Activated T-helper 1 cell treated with Interleukin-2 at 50 U/mL for 16 hours (primary cell): ENCODE data around the gene XK.

ENCODE experiments used
- DNase-seq: peaks from one replicate; pipeline ENCODE4 v3.0.0-alpha.2; 2020; ENCODE audit warnings: low read depth

Gene XK

DNA sequence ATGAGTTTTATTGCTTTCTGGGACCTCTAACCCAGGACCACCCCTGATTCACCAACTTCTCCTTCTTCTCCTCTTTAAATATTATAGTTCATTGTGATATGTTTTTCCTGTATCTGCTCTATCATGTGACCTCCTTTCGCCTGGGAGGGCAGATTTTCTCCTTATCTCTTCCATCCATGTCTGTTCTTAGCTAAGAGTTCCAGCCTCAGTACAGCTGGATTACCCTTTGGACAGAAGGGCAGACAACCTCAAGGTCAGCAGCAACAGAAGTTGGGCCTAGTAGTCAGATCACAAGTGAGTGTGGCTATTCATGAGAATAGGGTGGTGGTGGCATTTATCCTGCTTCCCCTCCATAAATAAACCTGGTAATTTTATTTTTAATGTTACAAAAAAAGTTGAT is 5.7 kb upstream of the XK start:
- no peak for DNase-seq

DNA sequence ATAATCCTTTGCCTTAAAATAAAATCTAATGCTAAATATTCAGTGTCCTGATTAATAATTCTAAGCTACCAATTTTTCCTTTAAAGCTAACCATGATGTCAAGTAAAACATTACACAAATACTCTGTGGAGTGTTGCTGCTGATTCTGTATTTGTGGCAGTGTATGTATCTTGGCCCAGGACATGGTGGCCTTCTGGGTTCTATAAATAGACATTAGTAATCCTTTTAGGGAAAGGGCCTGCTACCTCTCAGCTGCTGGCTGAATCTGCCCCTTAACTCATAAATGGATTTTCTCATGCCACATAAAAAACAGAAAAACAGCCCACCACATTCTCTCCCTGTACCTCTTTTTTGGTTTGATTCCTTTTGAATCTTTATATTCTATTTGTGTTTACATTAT is 1.2 kb upstream of the XK start:
- DNase-seq: no peak

DNA sequence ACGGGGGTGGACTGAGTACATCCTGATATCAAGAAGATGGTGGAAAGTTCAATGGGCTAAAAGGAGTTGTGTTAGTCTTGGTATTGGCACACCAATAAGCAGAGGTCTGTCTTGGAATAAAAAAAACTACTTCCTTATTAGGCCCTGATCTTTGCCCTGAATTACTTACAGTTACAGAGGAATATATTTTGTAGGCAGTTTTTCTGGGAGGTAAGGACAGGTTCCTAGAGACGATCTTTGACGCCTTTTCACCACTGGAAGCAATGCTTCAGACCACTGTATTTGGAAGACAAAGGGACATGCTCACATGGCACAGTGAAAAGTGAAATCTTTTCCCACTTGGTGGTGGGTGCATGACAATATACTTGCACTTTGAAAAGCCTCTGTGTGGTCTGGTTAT is 618 bp upstream of the XK start:
- no peak for DNase-seq

DNA sequence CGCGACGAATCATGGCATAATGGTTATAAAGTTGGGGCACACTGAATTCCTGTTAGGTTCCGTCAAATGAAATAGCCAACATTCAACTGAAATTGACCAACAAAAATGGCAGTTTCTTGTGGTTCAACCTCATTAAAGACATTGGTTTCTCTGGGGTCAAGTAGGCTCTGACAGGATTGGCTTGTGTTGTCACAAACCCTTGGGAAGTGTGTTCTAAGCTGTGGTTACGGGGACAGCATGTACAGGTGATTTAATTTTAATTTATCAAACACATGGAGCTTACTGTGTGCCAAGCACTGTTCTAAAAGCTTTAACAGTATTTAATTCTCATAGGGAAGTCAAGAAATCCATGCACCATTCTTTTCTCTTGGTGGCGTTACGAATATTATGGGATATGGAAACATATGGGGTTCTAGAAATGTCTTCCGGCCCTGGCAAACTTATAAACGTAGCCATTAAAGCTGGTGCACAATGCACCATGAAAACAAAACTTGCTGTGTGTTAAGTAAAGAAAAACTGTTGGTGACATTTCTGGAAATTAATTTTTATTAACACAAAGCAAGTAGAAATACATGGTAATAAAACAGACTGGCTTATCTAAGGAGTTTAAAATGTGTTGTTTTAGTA is 891 bp downstream of the XK start:
- no peak for DNase-seq

DNA sequence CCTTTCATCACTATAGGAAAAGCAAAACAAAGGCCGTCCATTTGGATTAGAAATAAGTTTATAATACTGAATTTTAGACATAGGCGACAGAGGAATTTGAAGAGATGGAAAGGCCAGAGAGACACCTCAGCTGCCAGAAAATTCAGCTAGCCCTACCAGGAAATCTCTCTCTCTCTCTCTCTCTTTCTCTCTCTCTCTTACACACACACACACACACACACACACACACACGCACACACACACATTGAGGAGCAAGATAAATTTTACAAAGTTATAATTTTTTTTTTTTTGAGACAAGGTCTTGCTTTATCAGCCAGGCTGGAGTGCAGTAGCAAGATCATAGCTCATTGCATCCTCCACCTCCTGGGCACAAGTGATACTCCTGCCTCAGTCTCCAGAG is 1.4 kb downstream of the XK start:
- DNase-seq: no peak

DNA sequence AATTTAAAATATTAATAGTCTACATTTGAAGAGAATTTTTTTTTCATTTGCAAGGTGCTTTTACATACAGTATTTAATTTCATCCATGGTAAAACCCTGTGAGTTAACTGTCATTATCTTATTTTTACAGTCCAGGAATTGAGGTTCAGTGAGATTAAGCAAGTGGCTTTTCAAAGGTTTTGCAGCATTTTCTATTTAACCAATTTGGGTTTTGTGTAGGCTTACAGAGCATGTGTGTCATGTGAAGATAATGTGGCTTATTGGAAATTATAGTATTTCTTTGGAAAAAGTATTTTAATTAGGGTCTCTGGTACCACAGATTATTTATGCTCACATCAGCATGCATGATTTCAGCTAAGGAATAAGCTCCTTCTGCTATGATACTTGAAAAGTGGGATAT is 4.5 kb downstream of the XK start:
- no peak for DNase-seq

DNA sequence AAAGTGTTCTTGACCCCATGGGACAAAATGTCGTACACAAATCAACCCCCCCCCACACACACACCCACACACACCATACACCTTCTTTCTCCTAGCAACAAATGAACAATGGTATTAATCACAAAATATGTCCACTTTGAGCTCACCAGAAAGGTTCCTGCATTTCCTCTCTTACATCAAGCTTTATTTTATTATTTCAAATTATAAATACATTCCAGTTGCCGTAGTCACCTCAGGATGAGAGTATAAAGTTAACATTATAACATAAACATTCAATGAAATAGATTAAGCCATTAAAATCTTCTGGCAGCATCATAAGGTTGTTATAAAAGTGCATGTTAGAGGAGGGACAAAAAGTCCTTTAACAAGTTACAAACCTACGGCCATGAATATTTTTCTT is 7.3 kb downstream of the XK start:
- no peak for DNase-seq

DNA sequence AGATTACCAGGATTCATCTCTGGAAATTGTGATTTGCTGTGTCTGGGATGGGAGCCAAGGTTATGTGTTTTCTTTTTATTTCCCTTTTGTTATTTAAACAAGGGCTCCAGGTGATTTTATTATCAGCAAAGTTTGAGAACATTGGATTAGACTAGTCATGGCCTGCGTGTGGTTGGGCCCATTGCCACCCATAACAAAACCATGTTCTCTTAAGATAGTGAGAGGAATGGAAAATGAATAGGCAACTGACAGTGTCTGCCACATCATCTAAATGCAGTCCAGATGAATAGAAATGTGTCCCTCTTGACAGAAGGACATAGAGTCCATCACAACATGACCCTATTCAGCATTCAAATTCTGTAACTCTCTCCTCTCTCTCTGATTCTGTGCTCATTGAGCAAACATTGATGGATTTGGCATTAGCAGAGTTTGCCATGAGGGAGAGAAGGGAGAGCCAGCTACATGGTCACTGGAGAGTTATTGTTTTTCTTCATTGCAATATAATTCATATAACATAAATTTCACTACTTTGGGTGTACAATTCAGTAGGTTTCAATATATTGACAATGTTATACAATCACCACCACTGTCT is 11.7 kb downstream of the XK start:
- no peak for DNase-seq

DNA sequence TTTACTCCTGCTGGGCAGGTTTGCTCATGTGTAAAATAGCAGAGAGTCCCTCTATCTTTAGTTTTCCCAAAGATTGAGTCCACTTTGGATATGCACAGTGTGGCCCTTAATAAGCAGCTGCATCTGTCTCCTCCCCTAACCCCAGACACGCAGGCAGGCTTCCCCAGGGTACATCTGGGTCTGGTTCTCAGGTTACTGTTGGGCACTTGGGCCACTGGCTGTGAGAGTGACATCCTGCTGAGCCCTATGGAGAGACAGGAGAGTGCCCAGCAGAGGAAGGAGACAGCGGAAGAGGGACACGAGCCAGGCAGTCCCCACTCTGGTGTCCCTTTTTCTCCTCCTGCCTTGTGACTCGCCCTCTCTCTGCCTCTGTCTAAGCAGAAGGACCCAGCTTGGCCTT is 16.0 kb downstream of the XK start:
- no peak for DNase-seq

DNA sequence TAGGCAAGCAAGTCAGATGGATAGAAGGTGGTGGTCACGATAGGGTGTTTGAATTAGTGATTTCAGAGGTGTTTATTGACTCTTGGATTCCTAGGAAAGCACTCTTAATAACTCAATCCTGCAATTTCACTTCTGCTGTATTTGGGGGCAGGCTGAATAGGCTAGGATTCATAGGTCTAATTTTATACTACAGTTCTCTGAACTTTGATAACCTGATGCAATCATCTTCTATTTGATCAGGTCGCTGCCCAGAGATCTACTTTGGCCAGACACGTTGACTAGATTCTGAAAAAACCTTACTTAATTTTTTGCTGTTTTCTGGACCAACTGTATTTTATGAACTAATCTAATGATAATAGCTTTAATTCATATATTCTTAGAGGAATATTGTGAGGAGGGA is 26.4 kb downstream of the XK start:
- DNase-seq: no peak

DNA sequence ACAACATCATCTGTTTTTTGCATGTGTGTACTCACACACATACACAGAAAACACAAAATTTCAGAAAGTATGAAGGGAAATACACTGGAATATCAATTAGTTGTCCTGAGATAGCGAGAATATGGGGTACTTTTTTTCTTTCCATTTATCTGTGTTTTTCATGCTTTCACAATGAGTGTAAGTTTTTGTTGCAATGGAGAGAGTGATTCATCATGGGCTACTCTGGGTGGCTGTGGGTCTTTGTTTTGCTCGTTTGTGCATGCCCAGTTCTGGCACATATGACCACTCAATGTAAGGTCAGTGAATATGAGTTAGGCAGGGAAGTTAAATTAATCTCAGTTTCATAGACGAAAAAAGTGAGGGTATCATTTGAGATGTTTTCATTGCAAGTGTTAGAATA is 26.9 kb downstream of the XK start:
- no peak for DNase-seq

DNA sequence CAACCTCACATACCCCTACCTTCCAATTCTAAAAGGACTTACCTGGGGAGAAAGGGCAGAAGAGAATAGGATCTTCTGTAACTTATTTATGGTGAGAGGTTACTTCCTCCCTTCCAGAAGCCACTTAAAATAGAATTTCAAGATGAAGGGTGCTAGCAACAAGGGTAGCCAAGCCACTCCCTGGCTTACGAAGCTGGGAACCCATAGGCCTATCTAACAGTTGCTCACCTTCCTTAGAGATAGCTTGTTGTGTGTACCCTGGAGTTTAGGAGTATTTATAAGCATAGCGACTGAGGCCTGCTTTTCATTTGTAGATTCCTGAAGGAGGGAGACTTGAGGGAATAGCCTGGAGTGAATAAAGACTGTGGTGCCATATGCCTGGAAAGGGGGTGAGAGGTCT is 28.9 kb downstream of the XK start:
- DNase-seq: no peak

DNA sequence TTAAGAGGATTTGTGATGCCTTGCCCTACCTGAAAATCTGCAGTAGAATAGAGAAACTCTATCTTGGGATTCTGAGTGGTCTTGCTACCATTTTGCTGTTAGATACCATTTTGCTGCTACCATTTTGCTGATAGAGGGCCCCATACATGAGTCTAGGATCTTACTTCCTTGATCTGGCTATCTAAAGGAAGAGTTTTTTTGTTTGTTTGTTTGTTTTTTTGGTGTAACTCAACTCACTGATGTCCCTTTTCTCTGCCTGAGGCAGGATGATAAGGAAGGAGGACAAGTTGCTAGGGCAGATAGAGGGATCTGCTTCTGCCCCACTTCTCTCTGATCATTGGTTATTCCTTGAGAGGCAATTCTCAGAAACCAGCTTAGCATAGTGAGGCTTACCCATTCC is 31.0 kb downstream of the XK start:
- DNase-seq: no peak

DNA sequence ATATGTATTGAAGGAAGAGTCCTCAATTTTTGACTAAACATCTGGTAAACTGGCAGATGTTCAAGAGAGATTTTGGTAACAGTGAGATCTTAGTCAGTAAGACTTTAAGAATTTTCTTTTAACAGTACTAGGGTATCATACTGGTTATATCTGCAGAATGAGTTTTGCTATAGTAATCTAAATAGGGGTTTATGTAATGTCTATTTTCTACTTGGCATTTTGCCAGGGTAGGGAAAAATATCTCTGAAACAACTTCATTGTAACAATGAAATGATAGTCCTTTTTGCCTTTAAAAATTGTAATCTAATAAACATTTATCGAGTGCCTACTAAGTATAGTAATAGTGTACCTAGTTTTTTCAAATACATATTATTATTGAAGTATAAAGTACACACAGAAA is 32.1 kb downstream of the XK start:
- no peak for DNase-seq

DNA sequence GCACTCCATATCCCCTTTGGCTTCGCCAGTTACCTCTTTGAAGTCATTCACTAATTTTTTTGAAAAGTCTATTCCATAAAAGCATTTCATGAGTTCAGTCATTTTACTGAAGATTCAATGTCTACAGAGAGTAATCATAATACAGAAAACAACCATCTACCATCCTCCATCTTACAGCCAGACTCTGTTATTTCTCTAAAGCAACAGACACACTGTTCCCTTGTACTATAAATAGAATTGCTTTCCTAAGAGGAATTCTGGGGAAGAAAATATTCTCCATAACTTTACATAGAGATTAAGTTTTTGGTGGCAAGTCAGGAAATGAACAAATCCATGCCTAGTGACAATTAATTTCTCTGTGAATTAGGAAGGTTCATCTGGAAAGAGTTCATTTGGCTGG is 37.0 kb downstream of the XK start:
- DNase-seq: no peak

DNA sequence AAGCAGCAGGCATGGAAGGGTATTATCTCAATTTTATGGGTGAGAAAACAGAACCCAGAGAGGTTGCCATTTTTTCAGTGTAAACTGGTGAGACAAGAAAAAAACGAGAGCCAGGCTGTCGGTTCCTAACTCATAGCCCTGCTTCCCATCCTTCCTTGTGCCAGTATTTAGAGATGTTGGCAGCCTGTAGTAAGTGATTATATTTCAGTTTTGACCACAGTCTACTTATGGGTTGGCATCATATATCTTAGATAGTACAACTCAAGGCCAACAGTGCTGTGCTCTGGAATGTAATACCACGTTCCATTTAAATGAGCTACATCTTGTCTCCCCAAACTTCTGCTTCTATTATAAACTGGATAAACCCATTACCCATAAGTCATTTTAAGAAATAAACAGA is 40.8 kb downstream of the XK start:
- DNase-seq: no peak

DNA sequence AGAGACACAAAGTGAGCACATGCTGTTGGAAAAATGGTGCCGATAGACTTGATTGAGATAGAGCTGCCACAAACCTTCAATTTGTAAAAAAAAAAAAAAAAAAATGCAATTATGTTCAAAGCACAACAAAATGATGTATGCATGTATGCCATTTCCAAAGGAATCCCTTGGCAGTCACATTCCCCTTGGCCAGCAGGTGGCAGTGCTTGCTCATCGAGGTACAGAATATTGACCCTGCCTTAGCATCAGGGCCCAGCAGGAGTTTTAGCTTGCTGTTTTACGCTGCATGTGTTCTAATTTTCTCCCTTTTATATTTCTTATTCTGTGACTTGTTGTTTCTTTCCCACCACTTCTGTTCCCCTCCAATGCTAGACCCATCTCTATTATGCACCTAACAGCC is 59.8 kb downstream of the XK start:
- peak; percentile 54 for DNase-seq

DNA sequence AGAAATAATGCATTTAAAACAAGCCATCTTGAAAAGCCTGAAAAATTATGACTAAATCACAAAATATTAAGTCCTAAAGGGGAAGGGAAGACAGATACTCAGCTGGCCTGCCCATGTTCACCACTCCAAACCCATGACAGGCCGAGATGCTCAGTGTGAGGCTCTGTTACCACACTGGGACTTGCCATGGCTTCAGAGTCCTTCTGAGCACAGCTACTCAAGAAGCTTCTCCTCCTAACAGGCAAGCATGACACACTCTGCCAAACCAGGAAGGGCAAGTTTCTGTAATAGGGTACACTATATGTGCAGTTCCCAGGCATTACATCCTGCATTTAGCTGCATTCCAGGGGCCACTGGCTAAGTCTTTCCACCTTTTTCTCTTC is 60.2 kb downstream of the XK start:
- DNase-seq: no peak

DNA sequence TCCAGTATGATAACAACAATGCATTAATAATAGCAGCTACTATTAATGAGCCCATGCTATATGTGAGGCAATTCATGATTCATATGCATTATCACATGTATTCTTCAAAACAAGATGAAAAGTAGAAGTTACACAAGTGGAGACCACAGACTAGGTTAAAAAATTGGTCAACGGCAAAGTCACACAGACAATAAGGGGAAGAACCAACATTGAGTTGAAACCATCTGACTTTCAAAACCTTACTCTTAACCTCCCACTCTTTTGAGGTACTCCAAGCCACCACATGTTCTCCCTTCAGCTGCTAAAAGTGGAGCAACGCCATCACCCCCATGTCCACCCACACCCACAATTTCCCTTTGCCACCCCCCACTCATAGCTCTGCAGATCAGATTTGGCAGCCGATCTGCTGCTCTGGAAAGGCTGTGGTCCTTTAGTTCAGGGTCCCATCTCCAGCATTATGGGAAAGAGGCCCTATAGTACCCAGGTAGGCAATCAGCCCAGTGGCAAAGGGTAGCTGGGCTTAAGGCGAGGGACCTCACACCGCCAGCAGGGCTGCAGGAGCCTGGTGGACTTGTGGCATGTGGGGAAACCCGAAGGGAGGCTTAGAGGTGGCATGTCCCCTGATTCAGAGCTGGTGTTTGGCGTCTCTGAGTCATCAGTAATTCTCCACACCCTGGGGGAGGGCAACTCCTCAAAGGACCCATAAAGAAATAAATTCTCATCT is 60.8 kb downstream of the XK start:
- DNase-seq: no peak

DNA sequence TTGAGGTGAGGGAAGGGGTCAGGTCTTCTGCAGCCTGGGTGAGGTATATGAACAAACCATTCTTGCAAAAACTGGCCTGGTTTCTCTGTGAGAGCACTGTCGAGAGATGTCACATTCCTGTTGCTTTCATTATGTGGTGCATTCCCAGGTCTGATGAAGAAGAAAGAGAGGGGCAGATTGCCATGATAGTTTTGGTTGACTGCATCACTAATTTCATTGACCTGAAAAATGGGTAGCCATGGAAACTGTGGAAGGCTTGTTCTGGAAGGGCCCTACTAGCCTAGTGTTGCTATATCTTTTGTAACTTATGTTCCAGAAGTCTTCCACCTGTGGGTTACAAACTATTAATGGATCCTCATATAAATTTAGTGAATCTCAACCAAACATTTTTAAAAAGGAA is 61.4 kb downstream of the XK start:
- no peak for DNase-seq

DNA sequence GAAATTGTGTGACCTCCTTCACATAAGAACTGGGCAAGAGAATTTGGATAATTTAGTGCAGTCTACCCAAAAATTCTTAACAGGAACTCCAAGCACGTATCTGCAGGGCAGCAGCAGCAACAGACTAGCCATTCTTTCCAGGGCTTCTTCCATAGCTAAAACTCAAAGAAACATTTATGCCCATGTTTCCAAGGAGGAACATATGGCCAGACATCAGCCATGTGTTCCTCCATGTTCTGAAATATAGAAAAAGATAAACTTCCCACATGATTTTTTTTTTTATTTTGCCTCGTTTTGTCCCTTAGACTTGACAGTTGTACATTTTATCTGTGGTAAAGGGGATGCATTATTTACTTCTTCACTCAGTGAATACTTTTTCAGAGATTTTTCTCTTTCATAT is 66.7 kb downstream of the XK start:
- no peak for DNase-seq

DNA sequence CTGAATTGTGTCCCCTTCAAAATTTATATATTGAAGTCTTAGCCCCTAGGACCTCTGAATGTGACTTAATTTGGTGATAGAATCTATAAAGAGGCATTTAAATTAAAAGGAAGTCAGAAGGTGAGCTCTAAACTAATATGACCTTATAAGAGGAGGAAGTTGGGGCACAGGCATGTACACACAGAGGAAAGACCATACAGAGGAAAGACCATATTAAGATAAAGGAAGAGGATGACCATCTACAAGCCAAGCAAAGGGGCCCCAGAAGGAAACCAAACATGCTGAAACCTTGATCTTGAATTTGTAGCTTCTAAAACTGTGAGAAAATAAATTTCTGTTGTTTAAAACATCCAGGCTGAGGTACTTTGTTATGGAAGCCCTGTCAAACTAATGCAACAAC is 67.3 kb downstream of the XK start:
- no peak for DNase-seq

DNA sequence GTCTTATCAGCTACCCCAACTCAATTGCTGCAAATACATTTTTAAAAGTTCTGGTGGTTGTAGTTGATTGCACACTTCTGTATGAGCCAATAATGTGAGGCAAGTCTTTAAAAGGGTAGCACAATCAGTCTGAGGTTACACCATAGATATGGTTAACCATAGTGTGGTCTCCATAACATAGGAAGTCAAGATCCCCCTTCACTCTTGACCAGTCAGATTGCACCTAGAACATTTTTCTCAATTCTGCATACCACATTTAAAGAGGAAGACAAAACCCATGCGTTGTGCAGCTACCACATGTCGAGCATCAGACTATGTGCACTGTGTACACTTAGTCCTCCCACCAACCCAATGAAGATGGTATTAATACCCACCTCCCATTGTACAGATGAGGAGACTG is 67.8 kb downstream of the XK start:
- DNase-seq: no peak

DNA sequence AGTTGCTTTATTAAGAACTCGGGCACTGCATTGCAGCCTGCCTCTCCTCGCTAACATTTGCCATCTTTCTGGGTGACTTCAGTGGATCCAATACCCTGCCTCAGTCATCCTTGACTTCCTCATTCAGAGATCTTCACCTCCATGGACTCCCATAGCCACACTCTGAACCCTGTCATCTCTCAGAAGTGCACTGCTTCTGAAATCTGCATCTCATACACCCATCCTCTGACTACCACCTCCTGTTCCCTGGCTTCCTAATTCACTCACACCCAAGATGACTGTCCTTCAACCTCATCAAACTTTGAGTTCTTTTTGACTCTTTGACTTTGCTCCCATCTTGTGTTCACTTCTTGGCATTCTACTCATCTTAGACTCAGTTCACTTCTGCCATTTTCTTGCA is 68.9 kb downstream of the XK start:
- DNase-seq: no peak
